Lung microvascular endothelial cell (primary cell): ENCODE results near the gene METTL9. TPM values are rescaled to one million over a fixed set of nuclear protein-coding genes. Genes with fewer than 3 reads are reported as not detected.
"Not testable (repeated sequence)": the region's sequence is repeated elsewhere in the genome, so short reads cannot be mapped to it uniquely, and the experiment has no call there.

ENCODE experiments used
- DNase-seq, 2 donors: peaks; one replicate each; pipeline versions ENCODE4 v3.0.0 to v3.0.0-alpha.2; 2010; ENCODE audit warnings: low read depth in 2 of 2
- total RNA-seq: library from RNA; depleted of rRNA; stranded (reverse); fragments of >200 nt; gene quantifications from 2 replicates; pipeline ENCODE4 v1.2.1, GENCODE V29; 2014

METTL9 gene
- total RNA-seq, 1 donor from 2014 or later: 184 TPM

DNA sequence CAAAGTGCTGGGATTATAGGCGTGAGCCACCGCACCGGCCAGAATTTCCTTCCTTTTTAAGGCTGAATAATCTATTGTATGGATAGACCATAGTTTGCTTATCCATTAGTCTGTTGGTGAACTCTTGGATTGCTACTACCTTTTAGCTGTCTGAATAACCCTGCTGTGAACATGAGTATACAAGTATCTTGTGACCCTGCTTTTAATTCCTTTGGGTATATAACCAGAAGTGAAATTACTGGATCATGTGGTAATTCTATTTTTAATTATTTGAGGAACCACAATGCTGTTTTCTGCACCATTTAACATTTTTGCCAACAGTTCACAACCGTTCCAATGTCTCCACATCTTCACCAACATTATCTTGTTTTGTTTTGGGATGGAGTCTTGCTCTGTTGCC, 59.7 kb downstream of the METTL9 start:
- no peak for DNase-seq

- no peak for DNase-seq
Observed at GRCh38 chr16:21663889-21664647, 64.7 kb downstream of the METTL9 start, which contains the start of gene OTOA. OTOA (plus strand) TSS chr16:21663968; CDS start chr16:21678515, 14,547 bp downstream.

DNA sequence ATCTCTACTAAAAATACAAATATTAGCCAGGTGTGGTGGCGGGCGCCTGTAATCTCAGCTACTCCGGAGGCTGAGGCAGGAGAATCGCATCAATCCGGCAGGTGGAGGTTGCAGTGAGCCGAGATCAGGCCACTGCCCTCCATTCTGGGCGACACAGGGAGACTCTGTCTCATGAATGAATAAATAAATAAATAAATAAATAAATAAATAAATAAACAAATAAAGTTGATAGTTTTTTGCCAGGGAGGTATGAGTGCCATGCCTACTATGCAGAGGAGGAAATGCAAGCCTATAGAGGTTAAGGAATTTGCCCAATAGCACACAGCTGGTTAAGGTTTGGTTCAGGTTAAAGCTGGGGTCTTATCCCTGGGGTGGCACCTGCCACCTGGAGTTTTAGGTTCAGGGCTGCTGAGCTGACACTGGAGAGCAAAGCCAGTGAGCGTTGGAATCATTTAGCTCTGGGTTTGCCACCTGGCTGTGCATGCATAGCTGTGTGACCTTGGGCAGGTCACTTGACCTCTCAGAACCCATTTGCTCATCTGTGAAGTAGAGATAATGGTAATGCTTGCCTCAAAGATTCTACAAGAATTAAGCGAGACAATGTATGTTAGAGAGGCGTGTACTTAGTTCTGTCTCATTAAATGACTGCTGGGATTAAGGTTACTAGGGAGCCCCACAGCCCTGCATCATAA, 65.6 kb downstream of the METTL9 start:
- DNase-seq: no peak

DNA sequence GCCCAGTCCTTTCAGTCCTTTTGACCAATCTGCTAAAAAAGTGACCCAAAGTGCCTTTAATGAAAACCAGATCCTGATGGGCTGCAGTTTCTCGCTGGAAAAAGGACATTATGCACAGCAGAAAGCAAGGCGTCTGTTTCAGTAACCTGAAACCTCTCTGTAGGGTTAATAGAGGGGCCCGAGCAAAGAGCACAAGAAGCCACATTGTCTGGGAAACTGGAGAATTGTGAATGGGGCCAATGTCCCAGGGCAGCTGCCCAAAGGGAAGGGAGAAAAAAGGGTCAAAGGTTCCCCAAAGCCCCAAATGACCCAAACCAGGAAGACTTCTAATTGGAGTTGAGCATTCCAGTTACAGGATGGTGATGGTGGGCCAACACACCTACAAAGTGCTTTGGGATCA, 67.4 kb downstream of the METTL9 start:
- DNase-seq: no peak

DNA sequence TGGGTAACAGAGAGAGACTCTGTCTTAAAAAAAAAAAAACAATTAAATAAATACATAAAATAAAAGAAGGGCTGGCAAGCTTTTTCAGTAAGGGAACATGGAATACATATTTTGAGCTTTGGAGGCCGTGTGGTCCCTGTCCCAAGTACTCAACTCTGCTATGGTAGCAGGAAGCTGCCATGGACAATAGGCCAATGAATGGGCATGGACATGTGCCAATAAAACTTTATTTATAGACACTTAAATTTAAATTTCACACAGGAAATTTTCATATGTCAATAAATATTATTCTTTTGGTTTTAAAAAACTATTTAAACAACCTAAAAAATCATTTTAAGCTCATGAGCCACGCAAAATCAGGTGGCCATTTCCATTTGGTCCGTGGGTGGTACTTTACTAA, 68.2 kb downstream of the METTL9 start:
- no peak for DNase-seq

DNA sequence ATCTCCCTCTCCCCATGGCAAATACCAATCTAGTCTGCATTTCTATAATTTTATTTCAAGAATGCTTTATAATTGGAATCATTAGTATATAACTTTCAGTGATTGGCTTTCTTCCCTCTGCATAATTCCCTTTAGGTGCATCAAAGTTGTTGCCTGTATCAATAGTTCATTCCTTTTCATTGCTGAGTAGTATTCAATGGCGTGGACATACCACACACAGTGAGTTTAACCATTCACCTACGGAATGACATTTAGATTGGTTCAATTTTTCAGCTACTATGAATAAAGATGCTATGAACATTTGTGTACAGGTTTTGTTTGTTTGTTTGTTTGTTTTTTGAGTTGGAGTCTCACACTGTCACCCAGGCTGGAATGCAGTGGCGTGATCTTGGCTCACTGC, 74.1 kb downstream of the METTL9 start:
- no peak for DNase-seq

DNA sequence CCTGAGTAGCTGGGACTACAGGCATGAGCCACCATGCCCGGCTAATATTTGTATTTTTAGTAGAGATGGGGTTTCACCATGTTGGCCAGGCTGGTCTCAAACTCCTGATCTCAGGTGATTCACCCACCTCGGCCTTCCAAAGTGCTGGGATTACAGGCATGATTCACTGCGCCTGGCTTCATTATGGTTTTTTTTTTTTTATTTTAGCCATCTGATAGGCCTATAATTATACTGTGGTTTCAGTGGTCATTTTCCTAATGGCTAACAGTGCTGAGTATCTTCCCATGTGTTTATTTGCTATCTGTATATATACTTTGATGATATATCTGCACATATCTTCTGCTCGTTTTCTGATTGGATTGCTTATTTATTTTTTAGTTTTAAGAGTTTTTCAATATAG, 75.1 kb downstream of the METTL9 start:
- DNase-seq: not testable (repeated sequence)

DNA sequence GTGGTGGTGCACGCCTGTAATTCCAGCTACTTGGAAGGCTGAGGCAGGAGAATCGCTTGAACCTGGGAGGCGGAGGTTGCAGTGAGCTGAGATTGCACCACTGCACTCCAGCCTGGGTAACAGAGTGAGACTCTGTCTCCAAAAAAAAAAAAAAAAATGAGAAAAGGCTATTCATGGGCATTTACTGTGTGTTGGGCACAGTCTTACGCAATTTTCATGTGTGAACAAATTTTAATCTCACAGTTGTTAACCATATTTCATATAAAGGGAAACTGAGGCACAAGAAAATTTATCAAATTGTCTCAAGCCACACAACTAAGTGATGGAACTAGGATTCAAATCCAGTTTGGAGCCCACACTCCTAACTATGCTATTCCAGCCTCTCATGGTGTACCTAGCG, 81.3 kb downstream of the METTL9 start:
- DNase-seq: not testable (repeated sequence)

DNA sequence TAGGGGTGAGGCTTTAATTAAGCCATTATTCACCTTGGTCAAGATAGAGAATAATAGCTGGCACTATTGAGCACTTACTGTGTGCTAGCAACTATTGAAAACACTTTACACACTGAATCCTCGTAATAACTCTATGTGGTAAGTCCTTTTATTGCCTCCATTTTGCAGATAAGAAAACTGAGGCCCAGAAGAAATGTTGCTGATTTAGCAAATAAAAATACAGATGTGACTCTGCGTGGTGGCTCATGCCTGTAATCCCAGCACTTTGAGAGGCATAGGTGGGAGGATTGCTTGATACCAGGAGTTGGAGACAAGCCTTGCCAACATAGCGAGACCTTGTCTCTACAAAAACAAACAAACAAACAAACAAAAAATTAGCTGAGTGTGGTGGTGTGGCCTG, 83.8 kb downstream of the METTL9 start:
- DNase-seq: no peak

GRCh38 chr16:21684199-21684598, 84.8 kb downstream of the METTL9 start:
- peak; percentile 3 to 4 for DNase-seq

DNA sequence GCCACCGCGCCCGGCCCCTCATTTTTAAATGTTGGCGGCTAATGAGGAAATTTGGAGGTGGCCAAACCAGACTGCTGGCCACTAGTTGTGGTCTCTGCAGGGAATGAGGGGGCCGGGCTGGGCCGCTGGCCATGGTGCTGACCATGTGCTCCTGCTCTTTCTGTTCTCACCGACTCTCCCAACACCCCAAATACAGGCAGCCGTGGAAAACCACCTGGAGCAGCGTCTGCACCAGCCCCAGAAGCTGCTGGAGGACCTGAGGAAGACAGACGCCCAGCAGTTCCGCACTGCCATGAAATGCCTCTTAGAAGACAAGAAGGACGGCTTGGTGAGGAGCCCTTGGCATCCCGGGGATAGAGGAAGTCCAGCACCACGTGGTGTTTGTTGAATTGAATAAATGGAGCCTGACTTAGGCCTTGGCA, 85.7 kb downstream of the METTL9 start:
- DNase-seq: peak in 1 of 2 donors; percentile 8

- no peak for DNase-seq
Observed at GRCh38 chr16:21689107-21689506, 89.7 kb downstream of the METTL9 start.

DNA sequence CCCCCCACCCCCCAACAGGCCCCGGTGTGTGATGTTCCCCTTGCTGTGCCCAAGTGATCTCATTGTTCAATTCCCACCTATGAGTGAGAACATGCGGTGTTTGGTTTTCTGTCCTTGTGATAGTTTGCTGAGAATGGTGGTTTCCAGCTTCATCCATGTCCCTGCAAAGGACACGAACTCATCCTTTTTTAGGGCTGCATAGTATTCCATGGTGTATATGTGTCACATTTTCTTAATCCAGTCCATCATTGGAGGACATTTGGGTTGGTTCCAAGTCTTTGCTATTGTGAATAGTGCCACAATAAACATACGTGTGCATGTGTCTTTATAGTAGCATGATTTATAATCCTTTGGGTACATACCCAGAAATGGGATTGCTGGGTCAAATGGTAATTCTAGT, 91.6 kb downstream of the METTL9 start:
- not testable (repeated sequence) for DNase-seq

DNA sequence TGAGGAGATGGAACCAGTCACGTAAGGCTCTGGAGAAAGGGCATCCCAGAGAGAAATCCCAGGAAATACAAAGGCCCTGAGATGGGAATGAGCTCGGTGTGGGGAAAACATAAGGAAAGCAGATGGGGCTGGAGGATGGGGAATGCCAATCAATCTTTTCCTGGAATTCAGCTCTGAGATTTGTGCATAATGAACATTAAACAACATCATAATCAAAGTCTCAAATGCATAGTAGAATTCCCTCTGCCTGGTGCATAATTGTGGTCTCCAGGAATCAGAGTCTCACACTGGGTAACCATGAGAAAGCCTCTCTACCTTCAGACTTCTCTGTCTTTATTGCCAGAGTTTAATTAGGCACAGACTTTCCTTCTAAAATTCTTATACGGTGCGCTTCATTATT, 95.2 kb downstream of the METTL9 start:
- no peak for DNase-seq

DNA sequence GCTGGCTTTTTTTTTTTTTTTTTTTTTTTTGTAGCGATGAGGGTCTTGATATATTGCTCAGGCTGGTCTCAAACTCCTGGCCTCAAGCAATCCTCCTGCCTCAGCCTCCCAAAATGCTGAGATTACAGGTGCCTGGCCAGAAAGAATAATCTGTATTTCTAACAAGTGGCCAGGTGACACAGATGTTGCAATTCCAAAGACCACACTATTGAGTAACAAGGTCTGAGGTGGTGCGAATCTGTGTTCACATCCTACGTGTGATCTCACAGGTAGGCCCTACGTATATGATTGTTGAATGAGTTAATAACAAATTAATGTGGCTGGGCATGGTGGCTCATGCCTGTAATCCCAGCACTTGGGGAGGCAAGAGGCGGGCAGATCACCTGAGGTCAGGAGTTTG, 97.7 kb downstream of the METTL9 start:
- no peak for DNase-seq

- no peak for DNase-seq
Observed at GRCh38 chr16:21698169-21699032, 99.0 kb downstream of the METTL9 start.

- DNase-seq: no peak
Observed at GRCh38 chr16:21701271-21701670, 101.9 kb downstream of the METTL9 start.

DNA sequence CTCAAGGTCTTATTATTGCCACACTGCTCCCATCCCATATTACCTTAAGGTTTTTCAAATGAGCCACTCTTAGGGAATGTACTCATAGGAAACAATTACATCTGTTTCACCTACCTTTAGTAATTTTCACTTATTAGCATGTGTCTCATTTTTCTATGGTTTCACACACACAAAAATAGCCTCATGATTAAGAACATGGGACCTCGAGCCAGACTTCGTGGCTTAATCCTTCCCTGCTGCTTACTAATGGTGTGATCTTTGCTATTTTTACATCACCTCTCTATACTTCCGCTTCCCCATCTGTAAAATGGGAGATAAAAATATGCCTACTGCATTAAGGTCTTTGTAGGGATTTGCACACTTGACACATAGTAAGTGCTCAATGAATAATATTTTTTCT, 102.9 kb downstream of the METTL9 start:
- no peak for DNase-seq

GRCh38 chr16:21703156-21703555, 103.8 kb downstream of the METTL9 start:
- DNase-seq: no peak

- DNase-seq: no peak
Observed at GRCh38 chr16:21703589-21704174, 104.3 kb downstream of the METTL9 start.

DNA sequence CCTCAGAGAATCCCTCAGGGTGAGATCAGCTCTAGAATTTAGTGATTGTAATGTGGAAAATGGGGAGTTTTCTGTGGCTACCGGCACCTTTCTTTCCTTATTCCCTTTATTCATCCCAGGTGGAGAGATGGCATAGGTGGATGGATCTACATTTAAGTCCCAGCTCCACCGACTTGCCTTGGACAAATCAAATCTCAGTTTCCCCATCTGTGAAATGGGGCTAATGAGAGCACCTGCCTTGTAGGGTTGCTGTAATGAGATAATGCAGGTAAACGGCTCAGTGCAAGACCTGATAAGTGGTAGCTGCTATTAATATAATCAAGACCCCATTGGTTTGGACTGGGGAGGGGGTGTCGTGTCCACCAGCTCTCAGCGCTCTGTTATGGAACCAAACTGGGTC, 104.9 kb downstream of the METTL9 start:
- DNase-seq: no peak

DNA sequence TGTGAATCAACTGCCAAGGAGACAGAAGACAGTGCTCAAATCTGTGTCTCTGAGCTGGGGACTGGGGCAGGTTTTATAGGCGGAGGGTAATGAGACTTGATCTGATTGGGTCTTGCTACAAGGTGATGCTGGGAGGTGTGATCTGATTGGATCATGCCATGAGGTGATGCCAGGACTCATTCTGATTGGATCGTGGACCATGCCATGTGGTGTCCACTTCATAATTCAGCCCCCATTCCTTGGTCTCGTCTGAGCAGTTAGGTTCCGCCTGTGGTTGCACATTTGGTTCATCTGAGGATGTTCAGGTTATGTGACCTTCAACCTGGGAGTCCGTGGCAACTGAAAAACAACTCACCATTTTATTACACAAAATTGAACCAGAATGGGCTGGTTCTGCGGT, 105.4 kb downstream of the METTL9 start:
- no peak for DNase-seq
